HepG2 (cell line): ENCODE results near the gene PREX1. TPM values are rescaled to one million over a fixed set of nuclear protein-coding genes. Genes with fewer than 3 reads are reported as not detected.

ENCODE experiments used
- ATAC-seq: fragments of 200-7000 bp; cut with Tn5 transposase; 3 replicates; pipeline ENCODE4 v1.9.1; 2020; ENCODE audit warnings: mild to moderate bottlenecking, moderate library complexity
- BruUV-seq: library from RNA; stranded (reverse); fragments of 400-500 nt; replicated peaks from 2 replicates; lab custom pipeline; 2021; lab: Mats Ljungman, UMichigan
- CTCF ChIA-PET: fragments of 300-600 bp; formaldehyde crosslinking; extraction: SDS; loops from one replicate; lab custom pipeline; 2021; ENCODE audit warnings: low total read pairs, inconsistent platforms, low intra/inter-chr PET ratio; lab: Yijun Ruan, JAX
- POLR2A ChIA-PET: fragments of 350-600 bp; sonication (Branson Sonifier 250); formaldehyde crosslinking; loops from one replicate; lab custom pipeline; 2020; ENCODE audit warnings: antibody characterized with exemption, inconsistent platforms; lab: Yijun Ruan, JAX
- DNase-seq: peaks from one replicate; pipeline ENCODE4 v3.0.0-alpha.2; 2015; ENCODE audit warnings: low spot score
- FAIRE-seq: peaks from 3 replicates; lab custom pipeline; 2011; peaks lifted over from hg19 to GRCh38; lab: Jason Lieb, UNC
- H2AFZ ChIP-seq: one replicate; pipeline ENCODE4 v1.6.1; 2011; ENCODE audit warnings: low read length, inconsistent platforms
- H3K27ac ChIP-seq: fragments of 300-600 bp; 3 replicates; pipeline ENCODE4 v1.8.0; 2011; ENCODE audit warnings: mixed run types, mild to moderate bottlenecking, mixed read lengths, low read length, inconsistent platforms; ENCODE audit not compliant: insufficient read depth; ENCODE audit errors: extremely low read length
- H3K27me3 ChIP-seq, 2 experiments: fragments of 200-600 bp in 1 of 2; 2 replicates in 1 of 2; 3 replicates in 1 of 2; pipeline versions ENCODE4 v1.6.0 to v1.8.0; 2011; ENCODE audit warnings: low read length in 2 of 2, mild to moderate bottlenecking in 2 of 2, moderate library complexity in 2 of 2, inconsistent platforms in 1 of 2; ENCODE audit not compliant: insufficient read depth in 2 of 2, control insufficient read depth in 1 of 2
- H3K36me3 ChIP-seq, 2 experiments: fragments of 200-600 bp in 1 of 2; replicated peaks in 1 of 2; 2 replicates in 1 of 2; 3 replicates in 1 of 2; pipeline versions ENCODE4 v1.5.1 to v1.8.0; 2011; ENCODE audit warnings: low read length in 2 of 2, inconsistent platforms in 1 of 2; ENCODE audit not compliant: insufficient read depth in 2 of 2, control insufficient read depth in 1 of 2
- H3K4me1 ChIP-seq: 2 replicates; pipeline ENCODE4 v1.5.1; 2012; ENCODE audit warnings: low read length, inconsistent platforms; ENCODE audit not compliant: insufficient read depth
- H3K4me2 ChIP-seq: 2 replicates; pipeline ENCODE4 v1.6.0; 2011; ENCODE audit warnings: low read depth, low read length, inconsistent platforms
- H3K4me3 ChIP-seq, 3 experiments: fragments of 200-600 bp in 1 of 3; sonication (generic), shearing (Covaris generic) in 1 of 3; replicated peaks in 1 of 3; 2 replicates each; pipeline ENCODE4 v1.5.1; 2011 to 2016; ENCODE audit warnings: low read length in 3 of 3, inconsistent platforms in 2 of 3, low read depth in 2 of 3, mild to moderate bottlenecking in 2 of 3, control low read depth in 1 of 3, mixed read lengths in 1 of 3; ENCODE audit not compliant: insufficient read depth in 1 of 3
- H3K79me2 ChIP-seq: one replicate; pipeline ENCODE4 v1.6.1; 2011; ENCODE audit warnings: low read length, inconsistent platforms; ENCODE audit not compliant: insufficient read depth
- H3K9ac ChIP-seq: 2 replicates; pipeline ENCODE4 v1.6.0; 2011; ENCODE audit warnings: mild to moderate bottlenecking, low read depth, low read length, inconsistent platforms; ENCODE audit not compliant: insufficient read depth
- H3K9me3 ChIP-seq: 2 replicates; pipeline ENCODE4 v1.5.1; 2012; ENCODE audit warnings: mild to moderate bottlenecking, low read length
- H4K20me1 ChIP-seq: 2 replicates; pipeline ENCODE4 v1.6.0; 2011; ENCODE audit warnings: inconsistent platforms, mild to moderate bottlenecking, low read length, moderate library complexity; ENCODE audit not compliant: insufficient read depth
- GABPA ChIP-seq, 2 experiments: IDR thresholded peaks; 2 replicates each; pipeline ENCODE4 v1.6.1; 2011 to 2016; ENCODE audit warnings: low read depth in 2 of 2, low read length in 1 of 2, missing biosample characterization in 1 of 2, missing genetic modification characterization in 1 of 2
- NONO ChIP-seq, 2 experiments: fragments of 450-650 bp in 1 of 2; sonication (generic) in 1 of 2; formaldehyde crosslinking in 1 of 2; IDR thresholded peaks in 1 of 2; conservative IDR thresholded peaks in 1 of 2; 2 replicates each; pipeline versions ENCODE4 v1.6.1 to v1.8.0; 2017 to 2022; ENCODE audit warnings: mild to moderate bottlenecking in 1 of 2, missing genetic modification reagents in 1 of 2, moderate library complexity in 1 of 2
- POLR2AphosphoS2 ChIP-seq: IDR thresholded peaks from 2 replicates; pipeline ENCODE4 v1.6.1; 2011; ENCODE audit warnings: low read depth, low read length, improper control_type of control experiment
- SKI ChIP-seq: fragments of 450-650 bp; IDR thresholded peaks from one replicate; pipeline ENCODE4 v1.6.1; 2018; ENCODE audit warnings: mild to moderate bottlenecking; ENCODE audit not compliant: partially characterized antibody
- SOX13 ChIP-seq, 3 experiments: fragments of 450-650 bp in 1 of 3; sonication (generic) in 1 of 3; formaldehyde crosslinking in 1 of 3; IDR thresholded peaks in 2 of 3; conservative IDR thresholded peaks in 1 of 3; 2 replicates each; pipeline versions ENCODE4 v1.5.0 to v1.6.1; 2016 to 2020; ENCODE audit warnings: antibody characterized with exemption in 1 of 3, mild to moderate bottlenecking in 1 of 3, missing compliant biosample characterization in 1 of 3, missing genetic modification reagents in 1 of 3, moderate library complexity in 1 of 3
- THAP8 ChIP-seq: sonication (generic); formaldehyde crosslinking; IDR thresholded peaks from 2 replicates; pipeline ENCODE4 v1.5.1; 2020; ENCODE audit warnings: missing genetic modification reagents, mild to moderate bottlenecking, borderline replicate concordance
- ZBTB49 ChIP-seq: sonication (generic); formaldehyde crosslinking; IDR thresholded peaks from 2 replicates; pipeline ENCODE4 v1.4.0; 2020; ENCODE audit warnings: missing genetic modification reagents, borderline replicate concordance
- ZNF101 ChIP-seq: sonication (generic); formaldehyde crosslinking; IDR thresholded peaks from 2 replicates; pipeline ENCODE4 v1.4.0; 2020; ENCODE audit warnings: mild to moderate bottlenecking, low read depth, missing genetic modification reagents, borderline replicate concordance
- ZNF552 ChIP-seq: sonication (generic); formaldehyde crosslinking; IDR thresholded peaks from 2 replicates; pipeline ENCODE4 v1.9.0; 2022; ENCODE audit warnings: missing genetic modification reagents, mild to moderate bottlenecking, borderline replicate concordance
- ZNF574 ChIP-seq: sonication (generic); formaldehyde crosslinking; IDR thresholded peaks from 2 replicates; pipeline ENCODE4 v1.4.0; 2020; ENCODE audit warnings: missing genetic modification reagents
- WGBS: methylation state at CpG from one replicate; pipeline ENCODE4 v1.1.6; 2017; ENCODE audit warnings: low lambda C conversion rate; 5-methylcytosine and 5-hydroxymethylcytosine counted together
- in situ Hi-C: cut with HindIII; loops from 2 replicates; pipeline ENCODE4 v1.10.0; 2017; ENCODE audit warnings: low pct_unique_long_range_greater_than_20kb; ENCODE audit not compliant: extremely low pct_ligation_motif_present
- intact Hi-C: fragments of 100-400 bp; cut with micrococcal nuclease; formaldehyde crosslinking; loops from one replicate; pipeline ENCODE4 v1.10.0; 2022; ENCODE audit not compliant: unreplicated experiment
- polyA plus RNA-seq, 8 experiments: library from polyadenylated mRNA; depleted of rRNA in 3 of 8; stranded (reverse) in 7 of 8; unstranded in 1 of 8; fragments of >200 nt; fragmentation: Illumina TruSeq in 4 of 8; extraction: Trizol in 4 of 8; gene quantifications; 2 replicates each; pipeline versions ENCODE4 v1.2.1 to v1.2.3, GENCODE V29; 2011 to 2016; ENCODE audit warnings: low read depth in 4 of 8, missing spikeins in 1 of 8, mixed read lengths in 1 of 8; ENCODE audit not compliant: insufficient read depth in 1 of 8
- total RNA-seq, 5 experiments: library from RNA; depleted of rRNA; stranded (reverse); fragments of >200 nt; fragmentation: Illumina TruSeq; extraction: Trizol; gene quantifications; 2 replicates each; pipeline ENCODE4 v1.2.3, GENCODE V29; 2016; ENCODE audit warnings: low read depth in 1 of 5

The PREX1 gene
- total and polyA plus RNA-seq, 2 of the 13 experiments (the other 11 are each of a cell fraction or from before 2014, with no cell fraction given) = 0.02 to 0.04 TPM

GRCh38 chr20:48797275-48797825, 30.4 kb downstream of the PREX1 start:
- no peak overlapping the region for H2AFZ ChIP-seq
- no peaks in the 10 kb centered on the region for H3K4me1 ChIP-seq
- H3K27me3 ChIP-seq = peaks cover 8 to 46% of the 10 kb centered on the region in 2 experiments
- H3K4me2 ChIP-seq = no peak overlapping the region
- intact Hi-C loops = no loop called here
- BruUV-seq = no TSS peak
- H3K27ac ChIP-seq = no peak overlapping the region
- POLR2A ChIA-PET = no interaction called here
- no peak for FAIRE-seq
- no peaks in the 10 kb centered on the region for H4K20me1 ChIP-seq
- TF ChIP-seq THAP8 (CRISPR knock-in tag) (no peak), SOX13 (IDR thresholded peaks at IDR 0.05) (no peak), SOX13 (CRISPR knock-in tag; conservative IDR thresholded peaks at IDR 0.05 in 1 of 2, IDR thresholded peaks at IDR 0.05 in 1 of 2) (no peak), GABPA (IDR thresholded peaks at IDR 0.05; ENCODE audit: low read depth, low read length) (no peak), GABPA (CRISPR knock-in tag; IDR thresholded peaks at IDR 0.05; ENCODE audit: low read depth) (no peak)
- TF ChIP-seq, all 625 proteins: peak for 0
- Histone ChIP-seq H3K9ac (no peak overlapping the region), H3K9me3 (no peaks in the 10 kb centered on the region), H3K4me3 (no peak overlapping the region), H3K79me2 (no peaks in the 10 kb centered on the region), H3K36me3 (no peaks in the 10 kb centered on the region)
- DNase-seq (no peak), ATAC-seq (no peak)
- 45% methylated on average over 14 of the region's 15 CpGs for WGBS
- in situ Hi-C loops = no loop called here
- CTCF ChIA-PET = no interaction called here

- in situ Hi-C loops = no loop called here
- BruUV-seq = no TSS peak
- DNase-seq (no peak), FAIRE-seq (no peak), ATAC-seq (no peak)
- H3K4me2 ChIP-seq = no peak overlapping the region
- H3K4me3 ChIP-seq = no peak overlapping the region
- intact Hi-C loops = no loop called here
- H3K27ac ChIP-seq = no peak overlapping the region
- no peaks in the 10 kb centered on the region for H4K20me1 ChIP-seq
- ChIA-PET CTCF (no interaction called here), POLR2A (no interaction called here)
- H3K9ac ChIP-seq = no peak overlapping the region
- H3K79me2 ChIP-seq = no peaks in the 10 kb centered on the region
- 2% methylated on average over 5 of the region's 5 CpGs for WGBS
- H3K27me3 ChIP-seq = peaks cover 8 to 36% of the 10 kb centered on the region in 2 experiments; a peak in 4 of 5 replicates
- no peaks in the 10 kb centered on the region for H3K9me3 ChIP-seq
- H3K4me1 ChIP-seq = no peaks in the 10 kb centered on the region
- H3K36me3 ChIP-seq = no peaks in the 10 kb centered on the region
- H2AFZ ChIP-seq = no peak overlapping the region
- TF ChIP-seq ZNF552 (CRISPR knock-in tag) = no peak
- TF ChIP-seq NONO (IDR thresholded peaks at IDR 0.05) = no peak
- no peak for TF ChIP-seq NONO (CRISPR knock-in tag; conservative IDR thresholded peaks at IDR 0.05)
- no peak for TF ChIP-seq ZNF101 (CRISPR knock-in tag)
- TF ChIP-seq ZNF574 = no peak
- no peak for TF ChIP-seq SKI
- TF ChIP-seq ZBTB49 (CRISPR knock-in tag) = no peak
- TF ChIP-seq POLR2AphosphoS2 = no peak
Observed at GRCh38 chr20:48795732-48796131, 32.1 kb downstream of the PREX1 start.
